Osteoblast (primary cell): ENCODE measurements around the gene DISC1. TPM values are rescaled to one million over a fixed set of nuclear protein-coding genes. Genes with fewer than 3 reads are reported as not detected.

ENCODE experiments used
- DNase-seq: peaks from one replicate; pipeline ENCODE4 v3.0.0; 2011; ENCODE audit warnings: low spot score, mixed read lengths; ENCODE audit not compliant: insufficient read length; ENCODE audit errors: missing footprints
- H2AFZ ChIP-seq: 2 replicates; pipeline ENCODE4 v1.6.0; 2011; ENCODE audit warnings: mild to moderate bottlenecking, low read length
- H3K27ac ChIP-seq: 2 replicates; pipeline ENCODE4 v1.5.1; 2011; ENCODE audit warnings: mild to moderate bottlenecking, low read depth, low read length, moderate library complexity
- H3K27me3 ChIP-seq: 2 replicates; pipeline ENCODE4 v1.6.0; 2012; ENCODE audit warnings: mild to moderate bottlenecking, control low read depth, inconsistent platforms, low read length, moderate library complexity; ENCODE audit not compliant: insufficient read depth
- H3K36me3 ChIP-seq: 2 replicates; pipeline ENCODE4 v1.5.1; 2011; ENCODE audit warnings: mild to moderate bottlenecking, low read length, control low read depth, moderate library complexity; ENCODE audit not compliant: insufficient read depth
- H3K4me1 ChIP-seq: 2 replicates; pipeline ENCODE4 v1.5.1; 2011; ENCODE audit warnings: mild to moderate bottlenecking, low read length, control low read depth, moderate library complexity; ENCODE audit not compliant: insufficient read depth
- H3K4me2 ChIP-seq: 2 replicates; pipeline ENCODE4 v1.6.0; 2011; ENCODE audit warnings: mild to moderate bottlenecking, low read length; ENCODE audit not compliant: insufficient read depth
- H3K4me3 ChIP-seq: fragments of 200-600 bp; sonication (generic); 3 replicates; pipeline ENCODE4 v1.5.1; 2012; ENCODE audit warnings: mild to moderate bottlenecking, low read length, inconsistent platforms; ENCODE audit not compliant: insufficient read depth
- H3K79me2 ChIP-seq: 2 replicates; pipeline ENCODE4 v1.6.0; 2012; ENCODE audit warnings: mild to moderate bottlenecking, low read length, control low read depth, inconsistent platforms; ENCODE audit not compliant: insufficient read depth
- H3K9me3 ChIP-seq: 2 replicates; pipeline ENCODE4 v1.5.1; 2011; ENCODE audit warnings: low read depth, low read length, control low read depth
- H4K20me1 ChIP-seq: 2 replicates; pipeline ENCODE4 v1.6.0; 2012; ENCODE audit warnings: mild to moderate bottlenecking, low read length, control low read depth; ENCODE audit not compliant: insufficient read depth
- CTCF ChIP-seq: IDR thresholded peaks from 2 replicates; pipeline ENCODE4 v1.5.1; 2011; ENCODE audit warnings: mild to moderate bottlenecking, low read depth, low read length, moderate library complexity; ENCODE audit errors: extremely low read depth
- total RNA-seq: library from RNA; depleted of rRNA; stranded (reverse); fragments of >200 nt; gene quantifications from 2 replicates; pipeline ENCODE4 v1.2.3, GENCODE V29; 2012

The DISC1 gene
- total RNA-seq, 1 donor = 11.9 TPM

GRCh38 chr1:231938211-231938610 is 311.6 kb downstream of the DISC1 start:
- H3K27ac ChIP-seq = no peak overlapping the region
- no peaks in the 10 kb centered on the region for H4K20me1 ChIP-seq
- DNase-seq = no peak
- no peak overlapping the region for H2AFZ ChIP-seq
- H3K4me1 ChIP-seq = no peaks in the 10 kb centered on the region
- no peaks in the 10 kb centered on the region for H3K36me3 ChIP-seq
- TF ChIP-seq CTCF = no peak
- no peak overlapping the region for H3K4me3 ChIP-seq
- no peaks in the 10 kb centered on the region for H3K9me3 ChIP-seq
- no peaks in the 10 kb centered on the region for H3K27me3 ChIP-seq
- no peak overlapping the region for H3K4me2 ChIP-seq
- H3K79me2 ChIP-seq = no peaks in the 10 kb centered on the region

- TF ChIP-seq CTCF = no peak
- Histone ChIP-seq H3K36me3 (no peaks in the 10 kb centered on the region), H3K4me3 (no peak overlapping the region), H3K4me1 (no peaks in the 10 kb centered on the region), H3K79me2 (no peaks in the 10 kb centered on the region), H3K27ac (no peak overlapping the region), H2AFZ (no peak overlapping the region), H3K27me3 (no peaks in the 10 kb centered on the region), H4K20me1 (no peaks in the 10 kb centered on the region), H3K9me3 (no peaks in the 10 kb centered on the region), H3K4me2 (no peak overlapping the region)
- DNase-seq = no peak
Measured at GRCh38 chr1:231938711-231939110, 312.1 kb downstream of the DISC1 start.

- Histone ChIP-seq H3K79me2 (no peaks in the 10 kb centered on the region), H3K4me1 (no peaks in the 10 kb centered on the region), H3K4me3 (no peak overlapping the region), H3K27ac (no peak overlapping the region), H4K20me1 (no peaks in the 10 kb centered on the region), H3K27me3 (no peaks in the 10 kb centered on the region), H2AFZ (no peak overlapping the region), H3K36me3 (no peaks in the 10 kb centered on the region), H3K9me3 (no peaks in the 10 kb centered on the region), H3K4me2 (no peak overlapping the region)
- DNase-seq = no peak
- TF ChIP-seq CTCF = no peak
Measured at GRCh38 chr1:231939118-231939517, 312.5 kb downstream of the DISC1 start.

GRCh38 chr1:231940116-231940515 is 313.5 kb downstream of the DISC1 start:
- no peaks in the 10 kb centered on the region for H3K79me2 ChIP-seq
- no peaks in the 10 kb centered on the region for H3K27me3 ChIP-seq
- H3K36me3 ChIP-seq = no peaks in the 10 kb centered on the region
- no peak overlapping the region for H3K27ac ChIP-seq
- no peak overlapping the region for H2AFZ ChIP-seq
- TF ChIP-seq CTCF = no peak
- no peaks in the 10 kb centered on the region for H3K4me1 ChIP-seq
- no peaks in the 10 kb centered on the region for H3K9me3 ChIP-seq
- no peaks in the 10 kb centered on the region for H4K20me1 ChIP-seq
- no peak for DNase-seq
- H3K4me2 ChIP-seq = no peak overlapping the region
- H3K4me3 ChIP-seq = no peak overlapping the region
